ENCODE results near the gene TNFRSF1A. TPM values are rescaled to one million over a fixed set of nuclear protein-coding genes. Genes with fewer than 3 reads are reported as not detected.

TNFRSF1A gene
- total RNA-seq, 2 donors from 2014 or later = 62.9 to 176 TPM

GRCh38 chr12:6321905-6322304 is 20.0 kb downstream of the TNFRSF1A start:
- H3K9me3 ChIP-seq = no peaks in the 10 kb centered on the region
- peak overlapping the region in 1 of 2 donors; percentile 31 for H3K27ac ChIP-seq
- no peaks in the 10 kb centered on the region for H3K36me3 ChIP-seq
- no peak for TF ChIP-seq CTCF (IDR thresholded peaks at IDR 0.05)
- peaks cover 0 to 56% of the 10 kb centered on the region in 2 donors for H3K4me1 ChIP-seq
- no peak for DNase-seq (ENCODE audit: low spot score)
- no peak overlapping the region for H3K4me3 ChIP-seq
- no peaks in the 10 kb centered on the region for H3K27me3 ChIP-seq

GRCh38 chr12:6319446-6319845 is 22.4 kb downstream of the TNFRSF1A start:
- H3K27ac ChIP-seq = no peak overlapping the region
- no peaks in the 10 kb centered on the region for H3K9me3 ChIP-seq
- TF ChIP-seq CTCF (IDR thresholded peaks at IDR 0.05) = no peak
- H3K4me3 ChIP-seq = no peak overlapping the region
- H3K36me3 ChIP-seq = no peaks in the 10 kb centered on the region
- H3K27me3 ChIP-seq = no peaks in the 10 kb centered on the region
- H3K4me1 ChIP-seq = peaks cover 0 to 32% of the 10 kb centered on the region in 2 donors
- DNase-seq (ENCODE audit: low spot score) = no peak

GRCh38 chr12:6318440-6318879 is 23.4 kb downstream of the TNFRSF1A start:
- peaks cover 0 to 22% of the 10 kb centered on the region in 2 donors for H3K4me1 ChIP-seq
- DNase-seq (ENCODE audit: low spot score) = no peak
- no peaks in the 10 kb centered on the region for H3K36me3 ChIP-seq
- no peak overlapping the region for H3K4me3 ChIP-seq
- H3K27me3 ChIP-seq = no peaks in the 10 kb centered on the region
- H3K9me3 ChIP-seq = no peaks in the 10 kb centered on the region
- H3K27ac ChIP-seq = no peak overlapping the region
- TF ChIP-seq CTCF (IDR thresholded peaks at IDR 0.05) = no peak

GRCh38 chr12:6317693-6318439 is 24.0 kb downstream of the TNFRSF1A start:
- DNase-seq (ENCODE audit: low spot score) = no peak
- no peaks in the 10 kb centered on the region for H3K9me3 ChIP-seq
- H3K36me3 ChIP-seq = no peaks in the 10 kb centered on the region
- H3K4me1 ChIP-seq = peaks cover 0 to 16% of the 10 kb centered on the region in 2 donors
- H3K4me3 ChIP-seq = no peak overlapping the region
- TF ChIP-seq CTCF (IDR thresholded peaks at IDR 0.05) = no peak
- H3K27me3 ChIP-seq = no peaks in the 10 kb centered on the region
- no peak overlapping the region for H3K27ac ChIP-seq

GRCh38 chr12:6316921-6317692 is 24.8 kb downstream of the TNFRSF1A start:
- Histone ChIP-seq H3K27me3 (no peaks in the 10 kb centered on the region), H3K36me3 (no peaks in the 10 kb centered on the region), H3K4me3 (no peak overlapping the region), H3K4me1 (peaks cover 0 to 8% of the 10 kb centered on the region in 2 donors), H3K27ac (no peak overlapping the region), H3K9me3 (no peaks in the 10 kb centered on the region)
- TF ChIP-seq CTCF (IDR thresholded peaks at IDR 0.05) = no peak
- DNase-seq (ENCODE audit: low spot score) = no peak
